Measurements from ENCODE around the gene CPVL.
"Not testable (repeated sequence)": the region's sequence is repeated elsewhere in the genome, so short reads cannot be mapped to it uniquely, and the experiment has no call there.

CPVL gene

GRCh38 chr7:29116361-29117200 lies 29.8 kb downstream of the CPVL start:
- DNase-seq (ENCODE audit: low read depth), result no peak

- DNase-seq (ENCODE audit: low read depth), result no peak
Measured at GRCh38 chr7:29115753-29116152, 30.6 kb downstream of the CPVL start.

GRCh38 chr7:29115130-29115687 lies 31.1 kb downstream of the CPVL start:
- DNase-seq (ENCODE audit: low read depth), result no peak

GRCh38 chr7:29114266-29114665 lies 32.1 kb downstream of the CPVL start:
- DNase-seq (ENCODE audit: low read depth), result not testable (repeated sequence)

- peak; percentile 26 for DNase-seq (ENCODE audit: low read depth)
Measured at GRCh38 chr7:29113384-29114102, 32.8 kb downstream of the CPVL start.

- no peak for DNase-seq (ENCODE audit: low read depth)
Measured at GRCh38 chr7:29112721-29113120, 33.6 kb downstream of the CPVL start.

- DNase-seq (ENCODE audit: low read depth), result no peak
Measured at GRCh38 chr7:29109899-29110298, 36.4 kb downstream of the CPVL start.

GRCh38 chr7:29109358-29109757 lies 37.0 kb downstream of the CPVL start:
- DNase-seq (ENCODE audit: low read depth), result no peak

GRCh38 chr7:29107056-29107455 lies 39.3 kb downstream of the CPVL start:
- DNase-seq (ENCODE audit: low read depth), result no peak

GRCh38 chr7:29106669-29106988 lies 39.7 kb downstream of the CPVL start:
- DNase-seq (ENCODE audit: low read depth), result no peak

- DNase-seq (ENCODE audit: low read depth), result peak; percentile 60
Measured at GRCh38 chr7:29105752-29106668, 40.3 kb downstream of the CPVL start.

- no peak for DNase-seq (ENCODE audit: low read depth)
Measured at GRCh38 chr7:29105191-29105590, 41.1 kb downstream of the CPVL start.

- DNase-seq (ENCODE audit: low read depth), result peak; percentile 56
Measured at GRCh38 chr7:29102558-29103151, 43.7 kb downstream of the CPVL start.

GRCh38 chr7:29100924-29101323 lies 45.4 kb downstream of the CPVL start:
- DNase-seq (ENCODE audit: low read depth), result no peak

- DNase-seq (ENCODE audit: low read depth), result no peak
Measured at GRCh38 chr7:29099896-29100847, 46.2 kb downstream of the CPVL start.

GRCh38 chr7:29096446-29096730 lies 49.9 kb downstream of the CPVL start:
- no peak for DNase-seq (ENCODE audit: low read depth)

GRCh38 chr7:29095631-29096445 lies 50.5 kb downstream of the CPVL start:
- DNase-seq (ENCODE audit: low read depth), result no peak

- not testable (repeated sequence) for DNase-seq (ENCODE audit: low read depth)
Measured at GRCh38 chr7:29093091-29093490, 53.2 kb downstream of the CPVL start.

GRCh38 chr7:29091715-29092114 lies 54.6 kb downstream of the CPVL start:
- DNase-seq (ENCODE audit: low read depth), result peak; percentile 8

Measured in ELR (cell line).